Mesenteric fat pad (tissue), 1 donor: ENCODE results near the gene SORCS2. TPM values are rescaled to one million over a fixed set of nuclear protein-coding genes. Genes with fewer than 3 reads are reported as not detected.

Experiments used
- DNase-seq: peaks from one replicate; pipeline ENCODE4 v3.0.0-alpha.2; 2020; ENCODE audit warnings: low spot score
- total RNA-seq: library from RNA; stranded (reverse); fragmentation: NEBNext Ultra II Directional; extraction: Animal tissue kit (Norgen Biotek cat#: 25700); gene quantifications from one replicate; pipeline ENCODE4 v1.2.1, GENCODE V29; 2021
- donor health status: DM: yes; HTN: yes; CAD: no.

Gene SORCS2
- total RNA-seq, 1 donor from 2014 or later: 1.9 TPM

GRCh38 chr4:7763106-7763505 lies 570.8 kb downstream of the SORCS2 start:
- DNase-seq: no peak

GRCh38 chr4:7763788-7764187 lies 571.5 kb downstream of the SORCS2 start:
- DNase-seq: no peak

GRCh38 chr4:7764466-7764865 lies 572.1 kb downstream of the SORCS2 start:
- DNase-seq: no peak

- DNase-seq: no peak
Observed at GRCh38 chr4:7765666-7766065, 573.3 kb downstream of the SORCS2 start.

GRCh38 chr4:7766086-7766485 lies 573.7 kb downstream of the SORCS2 start:
- DNase-seq: no peak

- no peak for DNase-seq
Observed at GRCh38 chr4:7766661-7767345, 574.5 kb downstream of the SORCS2 start.

GRCh38 chr4:7767526-7767925 lies 575.2 kb downstream of the SORCS2 start:
- no peak for DNase-seq

GRCh38 chr4:7767966-7768365 lies 575.6 kb downstream of the SORCS2 start:
- no peak for DNase-seq

- DNase-seq: no peak
Observed at GRCh38 chr4:7768736-7769135, 576.4 kb downstream of the SORCS2 start.

- DNase-seq: no peak
Observed at GRCh38 chr4:7769396-7770223, 577.3 kb downstream of the SORCS2 start.

- peak; percentile 60 for DNase-seq
Observed at GRCh38 chr4:7770224-7771050, 578.1 kb downstream of the SORCS2 start.

GRCh38 chr4:7771056-7771455 lies 578.7 kb downstream of the SORCS2 start:
- peak; percentile 69 for DNase-seq

GRCh38 chr4:7771541-7772507 lies 579.5 kb downstream of the SORCS2 start:
- peak; percentile 81 for DNase-seq

- DNase-seq: peak; percentile 89
Observed at GRCh38 chr4:7772711-7773385, 580.5 kb downstream of the SORCS2 start.

- peak; percentile 67 for DNase-seq
Observed at GRCh38 chr4:7773401-7774180, 581.3 kb downstream of the SORCS2 start.

- DNase-seq: peak; percentile 82
Observed at GRCh38 chr4:7774301-7775294, 582.3 kb downstream of the SORCS2 start.

- DNase-seq: no peak
Observed at GRCh38 chr4:7775396-7775795, 583.1 kb downstream of the SORCS2 start.
